Measurements from ENCODE around the gene MAP3K7.

Gene MAP3K7

GRCh38 chr6:90478789-90479602, 107.9 kb downstream of the MAP3K7 start:
- no peaks in the 10 kb centered on the region for H3K27me3 ChIP-seq (replicated peaks; ENCODE audit: control insufficient read depth, insufficient read depth, low read length, poor library complexity, severe bottlenecking)
- peaks cover 10% of the 10 kb centered on the region for H3K4me1 ChIP-seq (ENCODE audit: control insufficient read depth, insufficient read depth, low read length, poor library complexity, severe bottlenecking)
- H3K27ac ChIP-seq (ENCODE audit: insufficient read depth, low read length, poor library complexity, severe bottlenecking), result no peak overlapping the region
- H3K9me3 ChIP-seq (ENCODE audit: control insufficient read depth, low read length), result no peaks in the 10 kb centered on the region
- DNase-seq, result peak; percentile 71 to 74 (median 72)
- no peak overlapping the region for H3K4me3 ChIP-seq (ENCODE audit: insufficient read depth, low read depth, low read length, poor library complexity, severe bottlenecking)
- no peaks in the 10 kb centered on the region for H3K36me3 ChIP-seq (ENCODE audit: control insufficient read depth, insufficient read depth, low read length)

GRCh38 chr6:90478278-90478677, 108.6 kb downstream of the MAP3K7 start:
- Histone ChIP-seq H3K9me3 (ENCODE audit: control insufficient read depth, low read length) (no peaks in the 10 kb centered on the region), H3K27me3 (replicated peaks; ENCODE audit: control insufficient read depth, insufficient read depth, low read length, poor library complexity, severe bottlenecking) (no peaks in the 10 kb centered on the region), H3K27ac (ENCODE audit: insufficient read depth, low read length, poor library complexity, severe bottlenecking) (no peak overlapping the region), H3K36me3 (ENCODE audit: control insufficient read depth, insufficient read depth, low read length) (no peaks in the 10 kb centered on the region), H3K4me3 (ENCODE audit: insufficient read depth, low read depth, low read length, poor library complexity, severe bottlenecking) (no peak overlapping the region), H3K4me1 (ENCODE audit: control insufficient read depth, insufficient read depth, low read length, poor library complexity, severe bottlenecking) (peaks cover 11% of the 10 kb centered on the region)
- DNase-seq, result no peak

- Histone ChIP-seq H3K4me3 (ENCODE audit: insufficient read depth, low read depth, low read length, poor library complexity, severe bottlenecking) (no peak overlapping the region), H3K27me3 (replicated peaks; ENCODE audit: control insufficient read depth, insufficient read depth, low read length, poor library complexity, severe bottlenecking) (no peaks in the 10 kb centered on the region), H3K36me3 (ENCODE audit: control insufficient read depth, insufficient read depth, low read length) (no peaks in the 10 kb centered on the region), H3K27ac (ENCODE audit: insufficient read depth, low read length, poor library complexity, severe bottlenecking) (no peak overlapping the region), H3K4me1 (ENCODE audit: control insufficient read depth, insufficient read depth, low read length, poor library complexity, severe bottlenecking) (peaks cover 18% of the 10 kb centered on the region), H3K9me3 (ENCODE audit: control insufficient read depth, low read length) (no peaks in the 10 kb centered on the region)
- no peak for DNase-seq
Measured at GRCh38 chr6:90477366-90477765, 109.5 kb downstream of the MAP3K7 start.

DNA sequence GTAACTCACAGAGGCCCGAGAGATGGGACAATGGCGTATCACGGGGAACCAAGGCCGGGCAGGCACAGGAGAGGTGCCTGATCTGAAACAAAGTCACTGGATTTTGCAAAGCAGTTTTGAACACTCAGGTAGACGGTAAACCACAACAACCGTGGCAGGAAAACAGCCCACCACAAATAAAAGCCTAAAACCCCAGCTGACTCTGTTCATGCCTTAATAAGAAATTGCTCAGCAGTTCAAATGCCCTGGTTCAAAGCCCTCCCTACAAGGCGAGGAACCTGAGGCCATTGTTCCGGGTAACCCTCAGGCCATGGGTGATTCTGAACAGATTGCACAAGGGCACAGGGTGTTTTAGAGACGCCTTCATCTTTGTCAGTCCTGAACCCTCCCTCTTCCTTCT, 114.2 kb downstream of the MAP3K7 start:
- peak overlapping the region; percentile 2 for H3K4me3 ChIP-seq (ENCODE audit: insufficient read depth, low read depth, low read length, poor library complexity, severe bottlenecking)
- H3K27me3 ChIP-seq (replicated peaks; ENCODE audit: control insufficient read depth, insufficient read depth, low read length, poor library complexity, severe bottlenecking), result no peaks in the 10 kb centered on the region
- peaks cover 20% of the 10 kb centered on the region for H3K4me1 ChIP-seq (ENCODE audit: control insufficient read depth, insufficient read depth, low read length, poor library complexity, severe bottlenecking)
- no peak overlapping the region for H3K27ac ChIP-seq (ENCODE audit: insufficient read depth, low read length, poor library complexity, severe bottlenecking)
- DNase-seq, result peak in 2 of 3 donors; percentile 4 to 24
- no peaks in the 10 kb centered on the region for H3K9me3 ChIP-seq (ENCODE audit: control insufficient read depth, low read length)
- H3K36me3 ChIP-seq (ENCODE audit: control insufficient read depth, insufficient read depth, low read length), result no peaks in the 10 kb centered on the region

GRCh38 chr6:90471263-90471662, 115.6 kb downstream of the MAP3K7 start:
- no peak overlapping the region for H3K4me3 ChIP-seq (ENCODE audit: insufficient read depth, low read depth, low read length, poor library complexity, severe bottlenecking)
- no peaks in the 10 kb centered on the region for H3K36me3 ChIP-seq (ENCODE audit: control insufficient read depth, insufficient read depth, low read length)
- H3K27me3 ChIP-seq (replicated peaks; ENCODE audit: control insufficient read depth, insufficient read depth, low read length, poor library complexity, severe bottlenecking), result no peaks in the 10 kb centered on the region
- no peaks in the 10 kb centered on the region for H3K9me3 ChIP-seq (ENCODE audit: control insufficient read depth, low read length)
- DNase-seq, result no peak
- no peak overlapping the region for H3K27ac ChIP-seq (ENCODE audit: insufficient read depth, low read length, poor library complexity, severe bottlenecking)
- H3K4me1 ChIP-seq (ENCODE audit: control insufficient read depth, insufficient read depth, low read length, poor library complexity, severe bottlenecking), result peaks cover 26% of the 10 kb centered on the region

DNA sequence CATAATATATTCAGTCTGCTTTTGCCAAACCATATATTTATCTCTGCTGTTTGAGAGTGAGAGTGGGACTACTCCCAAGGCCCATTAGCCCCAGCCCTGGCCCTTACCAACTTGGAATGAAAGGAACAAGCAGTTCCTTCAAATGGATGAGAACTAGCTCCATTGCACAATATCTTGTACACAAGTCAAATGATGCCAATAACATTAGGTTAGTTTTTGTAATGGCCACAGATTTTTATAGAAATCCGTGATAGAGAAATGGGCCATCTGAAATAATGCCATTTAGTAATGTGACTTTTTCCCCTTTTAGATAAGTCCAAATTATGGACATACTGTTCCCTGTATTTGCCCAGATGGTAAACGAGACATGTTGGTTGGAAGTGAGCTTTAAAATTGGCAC, 117.0 kb downstream of the MAP3K7 start:
- peaks cover 27% of the 10 kb centered on the region for H3K4me1 ChIP-seq (ENCODE audit: control insufficient read depth, insufficient read depth, low read length, poor library complexity, severe bottlenecking)
- H3K36me3 ChIP-seq (ENCODE audit: control insufficient read depth, insufficient read depth, low read length), result no peaks in the 10 kb centered on the region
- no peak for DNase-seq
- H3K27ac ChIP-seq (ENCODE audit: insufficient read depth, low read length, poor library complexity, severe bottlenecking), result no peak overlapping the region
- H3K27me3 ChIP-seq (replicated peaks; ENCODE audit: control insufficient read depth, insufficient read depth, low read length, poor library complexity, severe bottlenecking), result no peaks in the 10 kb centered on the region
- H3K4me3 ChIP-seq (ENCODE audit: insufficient read depth, low read depth, low read length, poor library complexity, severe bottlenecking), result no peak overlapping the region
- H3K9me3 ChIP-seq (ENCODE audit: control insufficient read depth, low read length), result no peaks in the 10 kb centered on the region

DNA sequence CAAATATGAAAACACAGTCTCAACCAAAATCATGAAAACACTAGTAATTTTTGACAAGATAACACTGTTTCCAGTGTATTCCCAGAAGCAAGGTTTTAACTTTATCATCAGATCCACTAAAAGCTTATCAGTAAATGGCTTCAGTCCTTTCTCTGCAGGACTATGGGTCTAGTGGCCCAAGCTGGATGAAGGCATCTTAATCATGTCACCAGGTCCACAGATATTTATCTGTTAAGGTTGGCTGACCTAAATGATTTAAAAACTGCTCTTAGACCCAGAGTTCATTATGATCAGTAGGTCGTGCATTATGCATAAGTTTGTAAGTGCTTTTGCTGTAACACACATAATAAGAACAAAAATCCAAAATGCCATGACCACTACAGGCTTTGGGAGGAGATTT, 118.0 kb downstream of the MAP3K7 start:
- Histone ChIP-seq H3K4me3 (ENCODE audit: insufficient read depth, low read depth, low read length, poor library complexity, severe bottlenecking) (no peak overlapping the region), H3K9me3 (ENCODE audit: control insufficient read depth, low read length) (no peaks in the 10 kb centered on the region), H3K36me3 (ENCODE audit: control insufficient read depth, insufficient read depth, low read length) (no peaks in the 10 kb centered on the region), H3K27me3 (replicated peaks; ENCODE audit: control insufficient read depth, insufficient read depth, low read length, poor library complexity, severe bottlenecking) (no peaks in the 10 kb centered on the region), H3K4me1 (ENCODE audit: control insufficient read depth, insufficient read depth, low read length, poor library complexity, severe bottlenecking) (peaks cover 27% of the 10 kb centered on the region), H3K27ac (ENCODE audit: insufficient read depth, low read length, poor library complexity, severe bottlenecking) (no peak overlapping the region)
- no peak for DNase-seq

DNA sequence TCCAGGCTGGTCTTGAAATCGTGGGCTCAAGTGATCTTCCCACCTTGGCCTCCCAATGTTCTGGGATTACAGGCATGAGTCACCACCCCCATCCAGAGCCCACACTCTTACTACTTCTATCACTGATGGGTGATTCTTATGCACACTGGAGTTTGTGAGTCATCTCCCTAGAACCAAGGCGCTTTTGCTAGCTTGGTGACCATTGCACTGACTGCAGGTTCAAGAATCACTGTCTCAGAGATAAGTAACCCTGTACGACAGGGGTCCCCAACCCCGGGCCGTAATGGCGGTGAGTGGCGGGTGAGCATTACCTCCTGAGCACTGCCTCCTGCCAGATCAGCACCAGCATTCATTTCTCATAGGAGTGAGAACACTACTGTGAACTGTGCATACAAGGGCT, 118.8 kb downstream of the MAP3K7 start:
- no peaks in the 10 kb centered on the region for H3K27me3 ChIP-seq (replicated peaks; ENCODE audit: control insufficient read depth, insufficient read depth, low read length, poor library complexity, severe bottlenecking)
- H3K4me1 ChIP-seq (ENCODE audit: control insufficient read depth, insufficient read depth, low read length, poor library complexity, severe bottlenecking), result peaks cover 34% of the 10 kb centered on the region
- H3K27ac ChIP-seq (ENCODE audit: insufficient read depth, low read length, poor library complexity, severe bottlenecking), result no peak overlapping the region
- H3K9me3 ChIP-seq (ENCODE audit: control insufficient read depth, low read length), result no peaks in the 10 kb centered on the region
- DNase-seq, result no peak
- H3K36me3 ChIP-seq (ENCODE audit: control insufficient read depth, insufficient read depth, low read length), result no peaks in the 10 kb centered on the region
- H3K4me3 ChIP-seq (ENCODE audit: insufficient read depth, low read depth, low read length, poor library complexity, severe bottlenecking), result no peak overlapping the region

GRCh38 chr6:90467546-90467945, 119.3 kb downstream of the MAP3K7 start:
- DNase-seq, result no peak
- Histone ChIP-seq H3K4me3 (ENCODE audit: insufficient read depth, low read depth, low read length, poor library complexity, severe bottlenecking) (no peak overlapping the region), H3K4me1 (ENCODE audit: control insufficient read depth, insufficient read depth, low read length, poor library complexity, severe bottlenecking) (peaks cover 34% of the 10 kb centered on the region), H3K27me3 (replicated peaks; ENCODE audit: control insufficient read depth, insufficient read depth, low read length, poor library complexity, severe bottlenecking) (no peaks in the 10 kb centered on the region), H3K36me3 (ENCODE audit: control insufficient read depth, insufficient read depth, low read length) (no peaks in the 10 kb centered on the region), H3K27ac (ENCODE audit: insufficient read depth, low read length, poor library complexity, severe bottlenecking) (no peak overlapping the region), H3K9me3 (ENCODE audit: control insufficient read depth, low read length) (no peaks in the 10 kb centered on the region)

DNA sequence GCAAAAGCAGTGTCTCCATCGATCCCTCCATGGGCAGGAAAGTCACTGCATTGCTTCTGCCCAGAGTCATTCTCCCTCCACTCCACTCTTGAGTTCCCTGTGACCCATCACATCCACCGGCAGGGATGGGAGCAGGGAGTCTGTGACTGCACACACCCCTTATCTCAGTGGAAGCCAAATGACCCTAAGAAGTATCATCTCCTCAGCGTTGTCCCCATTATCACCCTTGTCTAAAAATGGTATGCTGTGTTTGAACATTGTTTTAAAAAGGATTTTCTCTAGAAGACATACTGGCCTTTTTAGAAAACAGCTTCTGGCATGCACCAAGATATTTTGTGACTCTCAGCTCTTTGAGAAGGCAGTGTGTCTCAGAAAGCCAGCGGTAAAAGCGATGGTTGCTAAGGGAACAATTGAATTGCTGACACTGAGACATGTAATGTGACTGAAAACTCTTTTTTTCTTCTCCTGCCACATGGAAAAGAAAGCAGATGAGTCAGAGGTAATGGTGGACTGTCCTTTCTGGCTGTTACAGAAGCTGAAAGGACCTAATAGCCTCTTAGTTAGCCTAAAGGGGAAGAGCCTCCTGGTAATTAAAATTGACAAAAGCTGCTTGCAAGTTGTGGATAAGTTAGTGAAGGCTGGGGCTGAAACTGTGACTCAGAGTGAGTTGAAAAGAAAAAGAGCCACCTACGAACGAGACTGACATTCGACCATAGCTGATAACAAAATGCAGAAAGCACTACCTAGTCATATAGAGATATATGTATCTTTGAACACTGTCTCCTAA, 120.5 kb downstream of the MAP3K7 start:
- no peaks in the 10 kb centered on the region for H3K9me3 ChIP-seq (ENCODE audit: control insufficient read depth, low read length)
- no peak overlapping the region for H3K27ac ChIP-seq (ENCODE audit: insufficient read depth, low read length, poor library complexity, severe bottlenecking)
- H3K36me3 ChIP-seq (ENCODE audit: control insufficient read depth, insufficient read depth, low read length), result no peaks in the 10 kb centered on the region
- DNase-seq, result no peak
- peaks cover 23% of the 10 kb centered on the region for H3K4me1 ChIP-seq (ENCODE audit: control insufficient read depth, insufficient read depth, low read length, poor library complexity, severe bottlenecking)
- no peaks in the 10 kb centered on the region for H3K27me3 ChIP-seq (replicated peaks; ENCODE audit: control insufficient read depth, insufficient read depth, low read length, poor library complexity, severe bottlenecking)
- no peak overlapping the region for H3K4me3 ChIP-seq (ENCODE audit: insufficient read depth, low read depth, low read length, poor library complexity, severe bottlenecking)
